Measurements from ENCODE around the gene CDC14B.

CDC14B gene

DNA sequence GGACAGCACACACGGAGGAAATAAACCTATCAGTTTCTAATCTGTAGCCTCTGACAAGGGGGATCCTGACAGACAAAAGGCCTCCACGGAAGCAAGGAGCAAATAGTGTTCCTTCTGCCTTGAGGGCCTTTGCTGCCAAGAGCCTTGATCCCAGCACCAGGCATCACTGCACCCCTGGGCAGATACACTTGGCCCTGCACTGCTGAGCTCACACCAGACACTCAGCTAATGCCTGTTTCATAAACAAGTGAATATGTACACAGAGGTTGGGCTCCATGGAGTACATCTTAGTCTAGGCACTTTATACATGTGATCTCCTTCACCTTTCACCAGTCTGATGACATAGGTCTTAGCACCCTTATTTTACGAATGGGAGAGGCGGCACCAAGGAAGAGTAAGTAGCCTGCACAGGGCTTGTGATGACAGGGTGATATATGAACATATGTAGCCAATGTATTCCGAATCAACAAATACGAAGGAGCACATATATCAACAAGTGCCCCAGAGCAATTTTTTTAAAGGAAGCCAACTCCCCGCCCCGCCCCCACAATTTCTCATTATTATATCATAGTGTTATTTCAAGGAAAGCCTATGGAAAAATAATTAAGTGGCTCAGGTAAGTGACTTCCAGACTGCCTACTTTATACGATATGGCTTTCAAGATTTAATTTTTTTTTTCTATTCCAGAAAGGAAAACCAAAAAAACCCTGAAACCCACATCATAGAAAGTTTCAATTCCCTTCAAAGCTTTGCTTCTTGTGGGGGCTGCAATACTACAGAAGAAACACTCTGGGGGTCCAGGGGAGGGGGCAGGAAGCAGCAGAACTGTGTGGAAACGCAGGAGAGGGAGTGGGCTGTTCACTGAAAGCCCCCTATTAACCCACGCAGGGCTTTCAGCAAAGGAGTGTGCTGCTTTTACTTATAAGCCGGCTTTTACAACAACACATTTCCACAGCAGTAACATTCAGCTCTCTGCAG lies 32.0 kb downstream of the CDC14B start:
- no peak for TF ChIP-seq POLR2AphosphoS5 (IDR thresholded peaks at IDR 0.05; ENCODE audit: low read depth, low read length)
- TF ChIP-seq, protein P1, sequence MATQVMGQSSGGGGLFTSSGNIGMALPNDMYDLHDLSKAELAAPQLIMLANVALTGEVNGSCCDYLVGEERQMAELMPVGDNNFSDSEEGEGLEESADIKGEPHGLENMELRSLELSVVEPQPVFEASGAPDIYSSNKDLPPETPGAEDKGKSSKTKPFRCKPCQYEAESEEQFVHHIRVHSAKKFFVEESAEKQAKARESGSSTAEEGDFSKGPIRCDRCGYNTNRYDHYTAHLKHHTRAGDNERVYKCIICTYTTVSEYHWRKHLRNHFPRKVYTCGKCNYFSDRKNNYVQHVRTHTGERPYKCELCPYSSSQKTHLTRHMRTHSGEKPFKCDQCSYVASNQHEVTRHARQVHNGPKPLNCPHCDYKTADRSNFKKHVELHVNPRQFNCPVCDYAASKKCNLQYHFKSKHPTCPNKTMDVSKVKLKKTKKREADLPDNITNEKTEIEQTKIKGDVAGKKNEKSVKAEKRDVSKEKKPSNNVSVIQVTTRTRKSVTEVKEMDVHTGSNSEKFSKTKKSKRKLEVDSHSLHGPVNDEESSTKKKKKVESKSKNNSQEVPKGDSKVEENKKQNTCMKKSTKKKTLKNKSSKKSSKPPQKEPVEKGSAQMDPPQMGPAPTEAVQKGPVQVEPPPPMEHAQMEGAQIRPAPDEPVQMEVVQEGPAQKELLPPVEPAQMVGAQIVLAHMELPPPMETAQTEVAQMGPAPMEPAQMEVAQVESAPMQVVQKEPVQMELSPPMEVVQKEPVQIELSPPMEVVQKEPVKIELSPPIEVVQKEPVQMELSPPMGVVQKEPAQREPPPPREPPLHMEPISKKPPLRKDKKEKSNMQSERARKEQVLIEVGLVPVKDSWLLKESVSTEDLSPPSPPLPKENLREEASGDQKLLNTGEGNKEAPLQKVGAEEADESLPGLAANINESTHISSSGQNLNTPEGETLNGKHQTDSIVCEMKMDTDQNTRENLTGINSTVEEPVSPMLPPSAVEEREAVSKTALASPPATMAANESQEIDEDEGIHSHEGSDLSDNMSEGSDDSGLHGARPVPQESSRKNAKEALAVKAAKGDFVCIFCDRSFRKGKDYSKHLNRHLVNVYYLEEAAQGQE (IDR thresholded peaks at IDR 0.05; ENCODE audit: insufficient read depth in 1 of 2, low read depth in 2 of 2, low read length in 2 of 2): no peak
- TF ChIP-seq SIN3A (IDR thresholded peaks at IDR 0.05; ENCODE audit: borderline replicate concordance, insufficient read depth, low read length): no peak
- TF ChIP-seq FOXP2 (optimal IDR thresholded peaks at IDR 0.05; ENCODE audit: borderline replicate concordance, extremely low read depth, extremely low read length, insufficient read depth): no peak
- TF ChIP-seq TAF1 (IDR thresholded peaks at IDR 0.05; ENCODE audit: borderline replicate concordance, insufficient read depth, low read length): no peak

DNA sequence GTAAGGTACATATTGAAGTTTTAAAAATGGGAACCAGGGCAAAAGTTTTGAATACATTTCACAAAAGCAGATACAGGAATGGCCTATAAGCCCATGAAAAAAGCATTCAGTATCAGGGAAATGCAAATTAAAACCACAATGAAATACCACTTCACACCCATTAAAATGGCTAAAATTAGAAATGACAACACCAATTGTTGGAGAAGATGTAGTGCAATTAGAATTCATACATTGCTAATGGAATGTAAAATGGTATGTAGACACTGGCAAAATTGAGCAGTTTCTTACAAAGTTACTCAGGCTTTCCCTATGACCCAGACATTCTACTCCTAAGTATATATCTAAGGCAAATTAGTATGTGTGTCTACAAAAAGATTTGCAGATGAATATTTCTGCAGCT lies 34.2 kb downstream of the CDC14B start:
- TF ChIP-seq, protein P1 (IDR thresholded peaks at IDR 0.05; ENCODE audit: insufficient read depth in 1 of 2, low read depth in 2 of 2, low read length in 2 of 2): no peak
- TF ChIP-seq POLR2AphosphoS5 (IDR thresholded peaks at IDR 0.05; ENCODE audit: low read depth, low read length): no peak
- TF ChIP-seq TAF1 (IDR thresholded peaks at IDR 0.05; ENCODE audit: borderline replicate concordance, insufficient read depth, low read length): no peak
- TF ChIP-seq SIN3A (IDR thresholded peaks at IDR 0.05; ENCODE audit: borderline replicate concordance, insufficient read depth, low read length): no peak
- TF ChIP-seq FOXP2 (optimal IDR thresholded peaks at IDR 0.05; ENCODE audit: borderline replicate concordance, extremely low read depth, extremely low read length, insufficient read depth): no peak

DNA sequence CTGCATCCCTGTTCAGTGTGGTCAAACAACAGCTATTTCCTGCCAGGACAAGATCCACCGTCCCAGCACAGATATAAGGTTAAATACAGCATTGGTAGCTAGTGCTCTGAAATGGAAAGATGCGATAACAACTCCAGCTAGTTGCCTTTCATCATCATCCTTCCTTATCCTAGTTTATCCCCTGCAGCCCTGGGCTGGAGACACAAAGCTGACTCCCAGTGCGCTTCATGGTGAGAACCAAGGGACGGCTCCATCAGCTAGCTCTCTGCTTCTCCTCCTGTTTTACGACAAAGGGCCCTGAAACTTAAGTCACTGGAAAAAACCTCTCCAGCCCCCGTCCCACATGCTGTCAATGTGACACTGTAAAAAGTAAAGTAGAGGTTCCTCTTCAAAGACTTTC lies 37.9 kb downstream of the CDC14B start:
- no peak for TF ChIP-seq POLR2AphosphoS5 (IDR thresholded peaks at IDR 0.05; ENCODE audit: low read depth, low read length)
- no peak for TF ChIP-seq TAF1 (IDR thresholded peaks at IDR 0.05; ENCODE audit: borderline replicate concordance, insufficient read depth, low read length)
- no peak for TF ChIP-seq SIN3A (IDR thresholded peaks at IDR 0.05; ENCODE audit: borderline replicate concordance, insufficient read depth, low read length)
- no peak for TF ChIP-seq FOXP2 (optimal IDR thresholded peaks at IDR 0.05; ENCODE audit: borderline replicate concordance, extremely low read depth, extremely low read length, insufficient read depth)
- TF ChIP-seq, protein P1 (IDR thresholded peaks at IDR 0.05; ENCODE audit: insufficient read depth in 1 of 2, low read depth in 2 of 2, low read length in 2 of 2): no peak

DNA sequence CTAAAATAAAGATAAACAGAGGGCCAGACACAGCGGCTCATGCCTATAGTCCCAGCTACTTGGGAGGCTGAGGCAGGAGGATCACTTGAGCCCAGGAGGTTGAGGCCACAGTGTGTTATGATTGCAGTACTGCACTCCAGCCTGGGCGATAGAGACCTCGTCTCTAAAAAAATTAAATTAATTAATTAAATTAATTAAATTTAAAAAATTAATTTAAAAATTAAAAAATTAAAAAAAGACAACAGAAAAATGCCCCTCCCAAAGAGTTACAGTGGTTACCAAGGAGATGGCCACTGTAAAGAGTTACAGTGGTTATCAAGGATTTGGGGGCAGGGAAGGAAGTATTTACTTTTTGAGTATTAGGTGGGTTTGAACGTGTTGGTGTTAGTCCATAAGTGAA lies 38.3 kb downstream of the CDC14B start:
- TF ChIP-seq TAF1 (IDR thresholded peaks at IDR 0.05; ENCODE audit: borderline replicate concordance, insufficient read depth, low read length) (no peak), SIN3A (IDR thresholded peaks at IDR 0.05; ENCODE audit: borderline replicate concordance, insufficient read depth, low read length) (no peak)
- TF ChIP-seq, protein P1 (IDR thresholded peaks at IDR 0.05; ENCODE audit: insufficient read depth in 1 of 2, low read depth in 2 of 2, low read length in 2 of 2): no peak
